ENCODE measurements around the gene SLC8A1. TPM values are rescaled to one million over a fixed set of nuclear protein-coding genes. Genes with fewer than 3 reads are reported as not detected.

SLC8A1 gene
- total RNA-seq, 1 experiment from 2014 or later = 12.4 TPM

DNA sequence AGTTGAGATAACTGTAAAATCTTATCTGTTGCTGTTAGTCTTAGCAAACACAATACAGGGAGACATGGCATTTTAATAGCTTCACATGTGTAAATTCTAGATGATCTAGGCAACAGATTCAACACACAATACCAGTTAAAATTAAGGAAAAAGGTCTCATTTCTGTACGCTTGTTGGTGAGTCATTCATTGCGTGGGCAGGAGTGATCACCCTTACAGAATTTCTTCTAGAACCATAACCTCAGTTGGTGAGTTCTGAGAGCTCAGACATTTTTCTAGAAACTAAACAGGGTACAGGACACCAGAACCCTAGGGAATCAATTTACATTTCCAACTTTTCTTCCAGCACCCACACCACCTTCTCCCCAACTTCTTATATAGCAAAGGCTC, 81.9 kb downstream of the SLC8A1 start:
- no peak for DNase-seq (ENCODE audit: low read depth)
- in situ Hi-C loops (cut with HindIII; ENCODE audit: low pct_unique_long_range_greater_than_20kb, low sequenced_read_pairs) = no loop called here

DNA sequence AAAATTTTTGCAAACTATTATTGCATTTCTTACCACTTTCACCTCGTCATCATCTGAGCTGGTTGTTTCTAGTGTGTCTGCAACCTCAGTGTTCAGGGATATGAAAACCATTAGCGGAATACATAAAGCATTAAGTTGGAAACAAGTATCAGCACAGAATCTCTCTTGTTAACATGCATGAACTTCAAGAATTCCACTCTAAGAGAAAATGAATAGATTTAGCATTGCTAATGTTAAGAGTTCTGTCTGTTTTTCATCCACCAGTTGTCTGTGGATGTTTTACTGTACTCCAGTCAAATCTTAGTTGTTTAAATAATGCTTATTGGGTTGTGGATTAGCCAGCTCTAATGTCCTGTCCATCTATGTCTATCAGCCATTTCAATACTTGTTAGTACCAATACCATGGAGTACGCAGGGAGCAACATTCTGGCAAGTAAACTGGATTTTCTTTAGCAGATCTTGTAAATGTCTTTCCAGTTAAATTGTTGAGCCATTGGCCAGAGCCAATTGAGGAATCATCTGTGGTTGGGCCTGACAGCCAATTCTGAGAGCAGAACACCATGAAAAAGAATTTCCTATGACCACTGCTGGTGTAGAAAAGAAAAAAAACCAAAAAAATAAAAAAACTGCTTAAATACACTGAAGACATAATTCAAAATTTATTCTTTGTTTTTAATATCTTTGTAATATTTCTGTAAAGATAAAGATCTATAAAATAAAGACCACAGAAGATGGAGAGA, 82.5 kb downstream of the SLC8A1 start:
- no peak for DNase-seq (ENCODE audit: low read depth)
- in situ Hi-C loops (cut with HindIII; ENCODE audit: low pct_unique_long_range_greater_than_20kb, low sequenced_read_pairs) = no loop called here

DNA sequence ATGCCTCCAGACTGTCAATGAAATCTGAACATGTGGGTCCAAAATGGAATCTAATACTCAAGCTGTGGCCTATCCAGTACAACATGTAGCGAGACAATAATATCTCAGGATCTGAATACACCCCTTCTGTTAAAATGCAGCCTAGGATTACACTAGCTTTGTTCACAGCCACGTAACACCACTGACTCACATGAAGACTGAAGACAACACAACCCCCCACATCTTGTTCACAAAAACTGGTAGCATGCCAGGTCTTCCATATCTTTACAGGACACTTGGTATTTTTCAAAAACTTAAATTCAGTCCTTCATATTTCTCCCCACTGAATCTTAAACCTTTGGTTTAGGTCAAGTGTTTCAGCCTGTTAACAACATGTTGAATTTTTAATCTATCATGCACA, 84.2 kb downstream of the SLC8A1 start:
- in situ Hi-C loops (cut with HindIII; ENCODE audit: low pct_unique_long_range_greater_than_20kb, low sequenced_read_pairs) = no loop called here
- DNase-seq (ENCODE audit: low read depth) = no peak

DNA sequence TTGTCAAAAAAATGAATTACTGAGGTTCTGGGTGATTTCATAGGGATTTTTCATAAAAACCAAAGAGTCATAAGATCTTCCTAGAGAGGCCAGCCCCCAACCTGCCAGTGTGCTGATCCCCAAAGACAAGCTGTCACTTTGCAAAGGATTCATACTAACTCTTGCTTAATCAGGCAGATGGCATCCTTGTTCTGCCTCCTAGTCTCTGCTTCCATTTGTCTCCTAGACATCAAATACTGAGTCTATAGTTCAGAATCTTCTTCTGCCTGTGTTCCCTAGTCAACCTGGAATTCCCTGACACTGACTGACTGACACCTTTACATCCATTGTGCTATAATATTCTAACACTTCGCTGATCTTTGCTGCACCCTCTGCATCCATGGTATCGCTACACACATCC, 84.9 kb downstream of the SLC8A1 start:
- DNase-seq (ENCODE audit: low read depth) = no peak
- in situ Hi-C loops (cut with HindIII; ENCODE audit: low pct_unique_long_range_greater_than_20kb, low sequenced_read_pairs) = no loop called here

DNA sequence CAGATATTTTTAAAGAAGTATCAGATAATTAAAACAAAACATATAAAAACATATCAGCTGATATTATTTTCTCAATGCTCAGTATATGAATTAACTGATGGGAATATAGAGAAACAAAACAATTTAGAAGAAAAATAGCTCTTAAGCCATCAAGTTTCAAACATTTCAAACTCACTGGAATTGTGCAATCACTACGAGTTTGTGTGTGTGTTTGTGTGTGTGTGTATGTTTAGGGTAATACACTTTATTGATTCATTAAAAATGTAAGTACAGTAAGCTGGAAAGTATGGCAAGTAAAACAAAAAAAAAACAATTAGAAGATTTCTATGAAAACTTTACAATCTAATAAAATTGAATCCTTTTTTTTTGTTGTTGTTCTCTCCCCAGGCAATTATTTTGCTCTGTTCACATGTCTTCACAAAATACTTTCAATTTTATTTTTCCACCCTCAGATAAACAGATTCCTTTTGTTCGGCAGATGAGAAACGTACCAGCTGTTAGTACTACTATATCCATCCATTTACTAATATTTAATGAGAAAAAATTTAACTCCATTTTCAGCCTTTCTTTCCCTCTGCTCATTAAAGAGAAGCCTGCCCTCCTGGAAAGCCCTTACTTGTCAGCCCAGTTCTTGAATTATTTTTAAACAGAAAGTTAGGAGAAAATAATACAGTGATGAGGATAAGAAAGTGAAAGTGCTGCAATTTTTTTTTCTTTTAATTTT, 87.6 kb downstream of the SLC8A1 start:
- DNase-seq (ENCODE audit: low read depth) = no peak
- in situ Hi-C loops (cut with HindIII; ENCODE audit: low pct_unique_long_range_greater_than_20kb, low sequenced_read_pairs) = no loop called here

DNA sequence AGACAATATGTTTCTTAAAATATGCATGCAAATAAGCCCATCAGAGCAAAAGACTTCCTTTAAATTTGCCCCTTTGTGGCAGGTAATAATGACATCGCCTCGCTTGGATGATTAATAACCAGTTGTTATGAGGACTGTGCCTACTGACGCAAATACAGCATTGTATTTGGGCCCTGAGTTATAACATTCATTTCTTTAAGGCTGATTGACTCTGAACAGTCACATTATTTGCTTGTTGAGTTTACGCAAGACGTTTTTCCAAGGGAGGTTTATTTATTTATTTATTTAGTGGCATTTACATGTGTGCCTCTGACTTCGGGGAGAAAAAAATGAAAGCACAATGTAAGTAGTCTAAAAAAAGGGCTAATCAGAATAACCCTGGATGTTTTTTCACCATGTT, 88.3 kb downstream of the SLC8A1 start:
- in situ Hi-C loops (cut with HindIII; ENCODE audit: low pct_unique_long_range_greater_than_20kb, low sequenced_read_pairs) = no loop called here

DNA sequence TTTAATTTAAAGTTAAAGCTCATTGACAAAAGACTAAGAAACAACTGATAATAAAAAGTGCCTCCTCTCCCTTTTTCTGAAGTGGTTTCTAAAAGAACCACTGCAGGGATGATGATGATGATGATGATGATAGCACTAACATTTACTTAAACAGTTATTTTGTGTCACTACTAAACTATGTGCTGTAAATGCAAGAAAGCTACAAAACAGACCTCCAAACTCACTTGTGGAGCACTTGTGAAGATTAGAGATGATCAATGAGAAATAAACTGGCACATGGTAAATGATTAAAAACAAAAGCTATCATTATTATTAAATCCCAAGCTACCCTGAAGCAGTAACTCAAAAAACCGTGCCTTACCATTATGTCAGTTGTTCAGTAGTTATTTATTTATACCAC, 88.7 kb downstream of the SLC8A1 start:
- no peak for DNase-seq (ENCODE audit: low read depth)

More for the DNA sequence above, 88.3 kb downstream of the SLC8A1 start:
- peak; percentile 48 for DNase-seq (ENCODE audit: low read depth)

DNA sequence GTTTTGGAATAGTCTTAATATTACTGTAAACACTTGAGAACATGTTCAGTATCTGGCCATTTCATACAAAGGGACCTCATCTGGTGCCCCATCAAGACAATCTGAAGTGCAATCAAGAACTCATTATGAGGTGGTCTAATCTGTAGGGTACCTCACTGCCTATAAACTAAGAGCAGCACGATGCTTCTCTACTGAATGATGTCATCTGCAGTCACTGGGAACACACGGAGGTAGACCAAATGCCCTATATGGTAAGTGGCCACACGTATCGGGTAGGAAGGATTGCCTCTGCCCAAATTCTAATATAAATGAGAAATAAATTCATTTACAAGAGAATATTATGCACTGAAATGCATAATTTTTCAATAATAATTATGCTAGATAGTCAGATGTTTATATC, 90.4 kb downstream of the SLC8A1 start:
- DNase-seq (ENCODE audit: low read depth) = no peak

More for the DNA sequence above, 88.7 kb downstream of the SLC8A1 start:
- in situ Hi-C loops (cut with HindIII; ENCODE audit: low pct_unique_long_range_greater_than_20kb, low sequenced_read_pairs) = no loop called here

DNA sequence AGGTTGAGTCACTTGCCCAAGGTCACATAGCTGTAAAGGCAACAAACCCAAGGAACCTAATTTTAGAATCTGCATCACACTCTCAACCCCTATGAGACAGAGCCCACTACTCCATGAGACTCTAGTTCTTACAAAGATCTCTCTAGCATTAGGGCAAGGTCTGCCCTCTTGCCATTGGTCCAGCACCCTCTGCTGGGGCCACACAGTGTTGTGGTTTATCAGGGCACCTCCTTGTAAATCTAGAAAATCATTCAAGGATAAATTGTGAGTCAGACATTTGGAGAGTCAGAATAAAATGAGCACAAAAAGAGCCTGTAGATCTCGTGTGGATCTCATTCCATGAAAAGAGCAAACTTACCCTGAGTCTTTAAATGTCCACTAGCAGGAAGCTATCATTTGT, 91.2 kb downstream of the SLC8A1 start:
- in situ Hi-C loops (cut with HindIII; ENCODE audit: low pct_unique_long_range_greater_than_20kb, low sequenced_read_pairs) = no loop called here
- DNase-seq (ENCODE audit: low read depth) = peak; percentile 55

More for the DNA sequence above, 90.4 kb downstream of the SLC8A1 start:
- in situ Hi-C loops (cut with HindIII; ENCODE audit: low pct_unique_long_range_greater_than_20kb, low sequenced_read_pairs) = no loop called here

DNA sequence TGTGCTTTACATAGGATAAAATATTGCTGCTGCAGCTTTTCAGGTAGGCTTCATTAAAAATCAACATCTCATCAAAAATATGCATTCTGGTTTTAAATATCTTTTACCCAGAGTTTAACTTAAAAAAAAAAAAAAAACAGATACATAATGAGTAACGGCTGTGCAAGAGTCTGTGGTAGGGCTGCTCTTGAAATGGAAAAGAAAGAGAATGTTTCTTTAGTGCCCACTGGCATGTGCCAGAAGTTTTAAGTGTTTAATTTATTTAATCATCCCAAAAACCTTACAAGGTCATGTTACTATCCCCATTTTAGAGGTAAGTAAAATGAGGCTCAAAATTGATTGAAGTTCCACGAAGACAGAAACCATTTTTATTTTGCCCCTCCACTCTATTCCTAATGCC, 92.1 kb downstream of the SLC8A1 start:
- in situ Hi-C loops (cut with HindIII; ENCODE audit: low pct_unique_long_range_greater_than_20kb, low sequenced_read_pairs) = no loop called here
- DNase-seq (ENCODE audit: low read depth) = no peak

DNA sequence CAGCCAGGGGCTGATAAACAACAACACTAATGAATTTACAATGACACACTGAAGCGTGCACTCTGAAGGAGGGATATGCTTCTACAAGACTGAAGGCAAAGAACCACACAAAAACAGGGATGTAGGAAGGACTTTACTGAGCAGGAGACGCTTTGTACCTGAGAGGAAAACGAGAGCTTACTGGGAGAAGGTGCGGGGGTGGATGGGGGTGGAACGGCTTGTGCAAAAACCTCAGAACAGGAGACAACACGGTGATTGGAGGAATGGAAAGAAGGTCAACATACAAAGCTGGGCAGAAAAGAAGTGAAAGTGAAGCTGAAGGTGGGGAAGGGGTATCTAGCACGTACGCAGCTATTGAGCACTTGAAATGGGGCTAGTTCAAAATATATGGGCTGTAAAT, 93.1 kb downstream of the SLC8A1 start:
- no peak for DNase-seq (ENCODE audit: low read depth)

DNA sequence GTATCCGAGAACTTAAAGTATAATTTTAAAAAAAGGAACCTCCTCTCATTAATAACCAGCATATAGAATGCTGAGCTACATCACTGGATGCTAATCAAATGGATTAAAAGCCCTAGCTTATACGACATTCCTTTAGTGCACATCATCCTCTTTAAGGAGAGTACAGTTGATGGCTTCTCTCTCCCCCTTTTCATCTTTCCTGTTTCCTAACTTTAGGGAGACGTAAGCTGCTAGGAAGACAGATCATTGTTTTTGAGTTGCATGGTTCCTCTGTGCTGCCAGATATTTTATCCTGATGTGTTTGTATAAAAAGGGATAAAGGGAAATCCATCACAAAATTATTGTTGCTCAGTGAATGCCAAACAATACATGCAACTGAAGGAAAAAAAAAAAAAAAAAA, 94.2 kb downstream of the SLC8A1 start:
- no peak for DNase-seq (ENCODE audit: low read depth)
- in situ Hi-C loops (cut with HindIII; ENCODE audit: low pct_unique_long_range_greater_than_20kb, low sequenced_read_pairs) = no loop called here

More for the DNA sequence above, 93.1 kb downstream of the SLC8A1 start:
- in situ Hi-C loops (cut with HindIII; ENCODE audit: low pct_unique_long_range_greater_than_20kb, low sequenced_read_pairs) = no loop called here

DNA sequence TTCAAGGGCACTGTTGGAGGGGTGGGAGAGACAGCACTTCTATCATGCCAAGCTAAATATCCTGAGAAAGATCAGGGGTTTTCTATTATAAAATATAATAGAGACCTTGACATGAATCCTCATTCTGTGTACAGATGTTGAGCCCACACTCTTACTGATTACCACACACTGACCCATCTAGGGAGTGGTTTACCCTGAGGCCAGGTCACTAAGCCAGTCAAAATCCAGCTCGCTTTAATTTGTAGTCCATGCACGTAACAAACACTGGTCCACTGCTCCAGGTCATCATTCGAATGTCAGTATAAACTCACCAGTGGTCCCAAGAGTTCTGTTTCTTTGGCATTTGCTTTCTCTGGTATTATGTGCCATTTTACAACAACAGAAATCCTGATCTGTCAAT, 96.4 kb downstream of the SLC8A1 start:
- no peak for DNase-seq (ENCODE audit: low read depth)
- in situ Hi-C loops (cut with HindIII; ENCODE audit: low pct_unique_long_range_greater_than_20kb, low sequenced_read_pairs) = no loop called here

DNA sequence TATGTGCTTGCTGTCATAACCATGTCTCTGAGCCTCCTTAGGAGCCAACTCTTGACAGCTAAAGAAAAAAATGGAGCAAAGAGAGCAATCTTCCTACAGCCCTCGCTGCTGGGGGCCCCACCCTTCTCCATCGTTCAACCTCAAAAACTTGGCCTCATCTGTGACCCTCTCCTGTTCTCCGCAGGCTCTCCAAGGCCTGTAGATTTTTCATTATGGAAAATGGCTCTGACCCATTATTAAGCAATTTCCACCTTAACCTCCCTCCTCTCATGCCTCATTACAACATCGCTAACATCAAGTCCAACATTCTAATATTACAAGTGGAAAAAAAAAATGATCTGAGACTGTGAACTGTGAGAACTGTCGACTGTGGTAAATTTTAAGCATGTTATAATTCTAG, 98.7 kb downstream of the SLC8A1 start:
- in situ Hi-C loops (cut with HindIII; ENCODE audit: low pct_unique_long_range_greater_than_20kb, low sequenced_read_pairs) = no loop called here
- DNase-seq (ENCODE audit: low read depth) = no peak

DNA sequence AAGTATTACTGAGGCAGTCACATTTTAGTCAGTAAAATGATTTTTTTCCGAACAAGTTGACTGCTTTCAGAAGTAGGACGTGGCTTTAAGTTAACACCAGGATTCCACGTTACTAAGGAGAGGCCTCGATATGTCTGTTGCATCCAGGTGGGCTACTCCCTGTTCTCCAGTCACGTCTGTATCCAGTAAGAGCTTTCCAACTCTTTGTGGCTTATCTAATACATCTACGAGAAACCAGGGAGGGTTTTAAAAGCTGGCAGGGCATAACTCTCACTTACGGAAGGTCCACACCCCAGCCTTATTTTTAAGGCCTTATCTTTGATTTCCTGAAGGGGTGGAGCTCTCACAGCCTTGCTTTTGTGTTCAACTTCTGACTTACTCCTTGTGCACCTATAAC, 99.2 kb downstream of the SLC8A1 start:
- no peak for DNase-seq (ENCODE audit: low read depth)
- in situ Hi-C loops (cut with HindIII; ENCODE audit: low pct_unique_long_range_greater_than_20kb, low sequenced_read_pairs) = no loop called here

DNA sequence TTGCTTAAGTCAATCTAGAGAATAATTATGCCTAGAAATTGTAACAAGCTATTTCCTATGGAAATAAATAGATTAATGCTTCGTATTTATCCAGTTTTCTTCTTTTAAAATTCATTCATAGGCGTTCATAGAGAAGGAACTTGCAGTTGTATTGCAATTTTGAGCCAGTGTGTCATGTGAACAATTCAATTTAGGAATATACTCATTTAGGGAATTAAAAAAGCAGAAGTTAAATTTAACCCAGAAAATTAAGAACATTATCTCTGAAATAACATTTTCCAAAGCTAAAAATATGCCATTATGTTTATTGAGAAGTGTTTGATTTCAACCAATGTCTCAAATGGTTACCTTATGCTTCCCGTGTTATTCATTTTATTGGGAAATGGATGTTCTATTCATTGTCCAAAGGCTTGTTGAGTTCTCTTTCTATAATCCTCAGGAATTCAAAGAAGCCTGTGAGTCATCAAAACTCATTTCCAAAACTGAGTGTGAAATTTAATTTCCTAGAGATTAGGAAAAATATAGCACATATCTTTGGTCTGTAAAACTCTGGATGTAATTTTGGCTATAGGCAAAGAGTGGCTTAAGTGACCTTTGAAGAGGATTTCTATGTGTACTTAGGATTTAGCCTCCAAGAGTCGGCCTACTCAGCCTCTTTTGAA, 99.7 kb downstream of the SLC8A1 start:
- DNase-seq (ENCODE audit: low read depth) = no peak
- in situ Hi-C loops (cut with HindIII; ENCODE audit: low pct_unique_long_range_greater_than_20kb, low sequenced_read_pairs) = no loop called here

DNA sequence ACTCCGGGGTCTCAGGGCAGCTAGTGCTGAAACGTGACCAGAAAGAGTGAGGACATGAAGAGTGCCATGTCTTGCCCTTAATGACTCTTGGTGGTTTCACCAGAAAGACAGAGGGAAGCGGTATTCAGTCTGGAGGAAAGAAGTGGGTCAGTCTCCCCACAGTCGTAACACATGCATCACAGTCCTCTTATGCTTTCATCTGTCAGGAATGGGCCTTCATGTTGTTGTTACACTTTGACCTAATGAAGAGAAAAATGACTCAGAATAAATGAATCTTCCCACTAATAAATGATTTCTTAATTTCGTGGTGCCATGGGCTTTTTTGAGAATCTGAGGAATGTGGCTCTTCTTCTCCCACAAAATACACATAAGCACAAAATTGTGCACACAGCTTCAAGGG, 103.2 kb downstream of the SLC8A1 start:
- peak; percentile 60 for DNase-seq (ENCODE audit: low read depth)
- in situ Hi-C loops (cut with HindIII; ENCODE audit: low pct_unique_long_range_greater_than_20kb, low sequenced_read_pairs) = no loop called here

DNA sequence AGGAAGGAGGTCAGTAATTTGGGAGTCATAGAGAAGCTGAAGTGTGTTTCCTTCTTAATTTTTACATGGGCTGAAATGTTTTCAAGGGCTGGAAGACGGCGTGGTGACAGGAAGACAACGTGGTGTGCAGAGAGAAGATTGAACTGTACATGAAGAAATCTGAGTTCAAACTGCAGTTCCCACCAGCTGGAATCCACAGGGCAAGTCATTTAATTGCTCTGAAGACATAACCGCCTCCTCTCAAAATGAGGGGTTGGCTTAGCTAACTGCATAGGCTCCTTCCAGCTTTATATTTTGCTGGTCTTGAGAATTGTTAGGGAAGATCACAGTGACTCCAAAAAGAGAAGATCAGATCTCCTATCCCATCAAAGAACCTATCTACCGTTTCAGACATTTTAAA, 103.9 kb downstream of the SLC8A1 start:
- in situ Hi-C loops (cut with HindIII; ENCODE audit: low pct_unique_long_range_greater_than_20kb, low sequenced_read_pairs) = no loop called here
- DNase-seq (ENCODE audit: low read depth) = no peak

DNA sequence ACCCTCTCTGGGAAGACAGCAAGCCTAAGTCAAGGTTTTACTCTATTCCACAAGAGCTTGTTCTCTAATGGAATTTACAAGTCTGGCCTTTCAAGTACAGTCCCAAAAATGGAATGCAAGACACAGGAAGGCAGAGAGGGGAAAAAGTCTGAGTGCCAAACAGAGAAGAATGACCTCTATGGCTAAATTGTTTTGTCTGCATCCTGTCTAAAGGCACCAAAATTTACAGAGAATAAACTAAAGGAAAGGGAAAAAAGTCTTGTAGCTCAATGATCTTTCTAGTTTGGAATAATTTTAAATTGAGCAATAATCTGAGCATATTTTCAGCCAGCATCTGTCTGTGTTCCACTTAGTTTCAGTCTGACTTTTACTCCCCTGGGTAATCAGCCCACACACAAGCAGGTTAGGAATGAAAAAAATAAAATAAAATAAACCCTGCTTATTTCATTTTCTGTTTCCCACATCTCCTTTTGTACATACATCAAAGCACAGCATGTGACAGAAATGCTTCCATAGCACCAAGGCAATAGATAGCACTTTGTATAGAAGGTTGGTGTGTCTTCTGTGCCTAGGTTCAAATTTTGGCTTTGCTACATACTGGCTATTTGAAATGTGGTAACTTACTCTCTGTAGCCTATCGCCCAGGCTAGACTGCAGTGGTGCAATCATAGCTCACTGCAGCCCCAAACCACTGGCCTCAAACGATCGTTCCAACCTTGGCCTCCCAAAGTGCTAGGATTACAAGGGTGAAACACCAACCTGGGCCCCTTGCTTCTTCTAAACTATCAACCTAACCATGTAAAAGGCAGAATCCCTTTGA, 105.1 kb downstream of the SLC8A1 start:
- in situ Hi-C loops (cut with HindIII; ENCODE audit: low pct_unique_long_range_greater_than_20kb, low sequenced_read_pairs) = no loop called here
- DNase-seq (ENCODE audit: low read depth) = no peak

Measured in Caki2 (cell line).